Measurements from ENCODE around the gene MARCHF11.

MARCHF11 gene

DNA sequence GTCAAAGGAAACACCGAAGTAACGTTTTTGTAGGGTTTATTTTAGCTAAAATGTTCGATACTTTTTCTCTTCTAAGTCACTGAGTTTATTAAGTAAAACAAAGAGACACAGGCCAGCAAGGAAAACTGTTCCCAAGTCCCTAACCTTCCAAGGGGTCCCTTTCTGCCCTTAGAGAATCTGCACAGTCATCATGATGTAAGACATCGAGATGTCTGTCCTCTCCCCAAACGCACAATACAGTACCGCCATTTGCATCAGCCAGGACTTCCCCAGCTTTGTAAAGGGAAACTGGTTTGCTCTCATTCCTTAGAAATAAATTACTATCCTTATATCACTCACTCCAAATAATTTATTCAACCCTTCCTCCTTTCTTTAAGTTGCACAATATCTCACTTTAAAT lies 89.3 kb downstream of the MARCHF11 start:
- Mint-ChIP-seq H3K27me3 (no peaks in the 10 kb centered on the region), H3K4me1 (ENCODE audit: low read depth) (no peaks in the 10 kb centered on the region), H3K9me3 (no peaks in the 10 kb centered on the region), H3K4me3 (no peak overlapping the region), H3K27ac (no peak overlapping the region), H3K36me3 (ENCODE audit: low read depth) (no peaks in the 10 kb centered on the region)

DNA sequence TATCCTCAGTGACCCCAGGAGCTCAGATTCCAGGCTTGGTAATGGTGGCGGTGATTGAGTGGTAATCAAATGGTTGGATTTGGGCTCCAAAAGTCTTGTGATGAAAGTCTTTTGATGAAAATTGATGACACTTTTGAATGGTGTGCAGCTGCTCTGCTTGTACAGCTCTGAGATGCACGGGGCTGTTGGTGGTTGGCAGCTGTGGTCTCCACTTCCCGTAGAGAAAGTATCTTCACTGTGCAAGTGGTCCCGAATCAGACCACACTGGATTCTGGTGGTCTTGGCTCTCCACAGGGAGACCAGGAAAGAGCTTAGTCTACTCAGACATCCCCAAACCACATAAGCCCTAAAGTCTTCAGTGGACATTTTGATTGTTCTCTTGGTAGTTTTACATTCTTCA lies 96.6 kb downstream of the MARCHF11 start:
- H3K4me1 Mint-ChIP-seq (ENCODE audit: low read depth): no peaks in the 10 kb centered on the region
- no peak overlapping the region for H3K27ac Mint-ChIP-seq
- peaks cover 6% of the 10 kb centered on the region for H3K9me3 Mint-ChIP-seq
- no peaks in the 10 kb centered on the region for H3K36me3 Mint-ChIP-seq (ENCODE audit: low read depth)
- no peak overlapping the region for H3K4me3 Mint-ChIP-seq
- H3K27me3 Mint-ChIP-seq: peaks cover 3% of the 10 kb centered on the region

DNA sequence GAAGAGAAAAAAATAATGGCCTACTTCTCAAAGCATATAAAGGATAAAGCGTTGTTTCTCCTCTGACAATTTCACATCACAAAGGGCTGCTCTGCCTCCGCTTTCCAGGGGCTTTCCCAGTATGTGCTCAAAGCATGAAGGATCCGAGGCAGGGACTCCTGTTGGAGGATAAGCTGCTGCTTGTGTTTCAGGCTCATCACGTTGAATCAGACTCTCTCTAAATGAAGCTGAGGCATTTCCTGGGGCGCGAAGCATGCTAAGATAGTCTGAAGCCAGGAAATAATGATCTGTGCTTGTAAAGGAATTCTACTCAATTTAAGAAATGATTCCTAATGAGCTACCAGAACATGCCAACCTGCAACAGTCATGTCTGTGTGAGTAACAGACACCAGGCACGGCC lies 97.5 kb downstream of the MARCHF11 start:
- Mint-ChIP-seq H3K27me3 (peaks cover 3% of the 10 kb centered on the region), H3K27ac (no peak overlapping the region), H3K36me3 (ENCODE audit: low read depth) (no peaks in the 10 kb centered on the region), H3K4me3 (no peak overlapping the region), H3K4me1 (ENCODE audit: low read depth) (no peaks in the 10 kb centered on the region), H3K9me3 (peaks cover 6% of the 10 kb centered on the region)

DNA sequence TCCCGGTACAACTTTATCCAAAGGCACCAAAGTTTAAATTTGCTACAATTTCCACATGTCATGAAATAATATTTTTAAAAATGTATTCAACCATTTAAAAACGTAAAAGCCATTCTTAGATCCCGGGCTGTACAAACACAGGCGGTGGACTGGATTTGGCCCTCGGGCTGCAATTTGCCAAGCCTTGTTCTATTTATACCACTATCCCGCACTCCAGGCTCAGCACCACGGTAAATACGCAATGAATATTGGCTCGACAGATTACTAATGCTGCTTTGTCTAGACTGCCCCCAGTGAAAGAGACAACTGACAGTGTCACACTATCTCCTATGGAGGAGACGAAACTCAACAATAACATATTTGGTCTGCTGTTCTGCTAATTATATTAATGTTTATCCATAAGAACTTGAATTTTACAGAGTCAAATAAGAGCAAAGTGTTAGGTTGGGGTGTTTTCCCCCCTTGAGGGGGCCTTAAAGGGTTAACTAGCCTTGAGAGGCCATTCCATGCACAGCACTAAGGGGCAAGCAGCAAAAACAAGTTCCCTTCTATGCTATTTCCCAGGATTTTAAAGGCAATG lies 98.1 kb downstream of the MARCHF11 start:
- H3K27ac Mint-ChIP-seq: no peak overlapping the region
- no peaks in the 10 kb centered on the region for H3K4me1 Mint-ChIP-seq (ENCODE audit: low read depth)
- no peak overlapping the region for H3K4me3 Mint-ChIP-seq
- H3K27me3 Mint-ChIP-seq: peaks cover 3% of the 10 kb centered on the region
- H3K36me3 Mint-ChIP-seq (ENCODE audit: low read depth): no peaks in the 10 kb centered on the region
- H3K9me3 Mint-ChIP-seq: peaks cover 6% of the 10 kb centered on the region

DNA sequence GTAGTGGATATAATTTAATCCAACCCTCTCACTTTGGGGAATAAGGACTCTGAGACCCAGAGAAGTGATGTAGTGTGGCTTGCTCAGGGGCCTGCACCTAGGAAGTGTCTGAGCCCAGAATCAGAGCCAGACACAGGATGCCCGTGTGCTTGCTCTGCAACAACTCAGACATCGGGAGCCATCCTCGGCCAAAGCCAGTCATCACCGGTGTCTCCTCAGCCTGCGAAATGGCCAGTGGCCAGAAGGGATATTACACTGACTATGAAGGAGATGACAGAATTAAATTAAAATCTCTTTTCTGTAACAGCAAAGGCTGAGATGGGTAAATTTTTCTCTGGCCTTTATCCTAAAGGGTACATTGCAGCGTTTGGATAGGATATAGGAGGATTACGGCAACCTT lies 102.9 kb downstream of the MARCHF11 start:
- Mint-ChIP-seq H3K4me1 (ENCODE audit: low read depth) (no peaks in the 10 kb centered on the region), H3K4me3 (no peak overlapping the region), H3K9me3 (peaks cover 6% of the 10 kb centered on the region), H3K36me3 (ENCODE audit: low read depth) (no peaks in the 10 kb centered on the region), H3K27me3 (peaks cover 3% of the 10 kb centered on the region), H3K27ac (no peak overlapping the region)

DNA sequence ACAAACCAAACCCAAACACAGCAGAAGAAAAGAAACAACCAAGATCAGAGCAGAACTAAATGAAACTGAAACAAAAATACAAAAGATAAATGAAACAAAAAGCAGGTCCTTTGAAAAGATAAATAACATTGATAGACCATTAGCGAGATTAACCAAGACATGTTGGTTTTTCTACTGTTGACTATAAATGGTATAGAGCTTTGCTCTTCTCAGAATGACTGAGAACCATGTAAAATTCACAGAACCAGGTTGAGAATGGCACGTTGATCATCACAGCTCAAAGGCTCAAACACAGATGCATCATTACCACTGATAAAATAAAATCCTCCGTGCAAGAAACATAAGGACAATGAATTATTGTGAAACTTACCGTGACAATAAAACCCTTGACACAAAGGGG lies 105.2 kb downstream of the MARCHF11 start:
- Mint-ChIP-seq H3K27ac (no peak overlapping the region), H3K36me3 (ENCODE audit: low read depth) (no peaks in the 10 kb centered on the region), H3K4me1 (ENCODE audit: low read depth) (no peaks in the 10 kb centered on the region), H3K9me3 (peaks cover 4% of the 10 kb centered on the region), H3K4me3 (no peak overlapping the region), H3K27me3 (peaks cover 3% of the 10 kb centered on the region)

DNA sequence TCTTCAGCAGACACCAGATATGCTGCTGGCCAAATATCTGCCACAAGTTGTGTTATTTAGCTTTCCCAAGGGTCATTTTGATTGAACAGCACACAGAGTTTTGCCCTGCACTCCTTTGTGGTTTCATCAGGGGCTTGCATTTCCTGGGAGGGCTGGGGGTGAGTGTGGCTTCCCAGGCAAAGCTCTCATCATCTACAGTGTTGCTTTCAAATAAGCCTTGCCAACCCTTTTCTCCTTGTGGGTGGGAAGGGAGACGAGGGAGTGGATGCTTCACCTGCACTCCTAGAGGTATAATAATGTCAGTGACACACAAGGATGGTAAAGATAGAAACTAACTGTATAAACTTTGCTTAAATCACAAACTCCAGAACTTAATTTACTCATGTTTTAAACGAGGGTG lies 107.0 kb downstream of the MARCHF11 start:
- Mint-ChIP-seq H3K27ac (no peak overlapping the region), H3K36me3 (ENCODE audit: low read depth) (no peaks in the 10 kb centered on the region), H3K27me3 (no peaks in the 10 kb centered on the region), H3K4me1 (ENCODE audit: low read depth) (no peaks in the 10 kb centered on the region), H3K4me3 (no peak overlapping the region), H3K9me3 (peaks cover 4% of the 10 kb centered on the region)

DNA sequence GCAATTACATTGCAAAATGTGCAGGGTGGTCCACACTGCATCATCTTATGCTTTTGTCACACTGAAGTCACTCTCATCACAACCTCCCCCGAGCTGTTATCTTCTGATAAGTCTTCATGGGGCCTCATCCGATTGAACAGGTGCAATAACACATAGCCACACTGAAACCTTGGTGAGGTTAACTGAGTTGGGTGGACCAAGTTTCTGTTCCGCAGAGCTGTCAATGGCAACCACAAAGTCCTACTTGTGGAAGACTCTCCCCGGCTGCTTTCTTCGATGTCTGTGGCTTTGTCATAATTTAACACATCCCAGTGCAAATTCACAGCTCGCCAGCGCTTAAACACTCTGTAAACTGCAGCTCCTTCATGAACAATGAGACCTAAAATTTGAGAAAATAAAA lies 112.2 kb downstream of the MARCHF11 start:
- Mint-ChIP-seq H3K4me3 (no peak overlapping the region), H3K27ac (no peak overlapping the region), H3K36me3 (ENCODE audit: low read depth) (no peaks in the 10 kb centered on the region)

DNA sequence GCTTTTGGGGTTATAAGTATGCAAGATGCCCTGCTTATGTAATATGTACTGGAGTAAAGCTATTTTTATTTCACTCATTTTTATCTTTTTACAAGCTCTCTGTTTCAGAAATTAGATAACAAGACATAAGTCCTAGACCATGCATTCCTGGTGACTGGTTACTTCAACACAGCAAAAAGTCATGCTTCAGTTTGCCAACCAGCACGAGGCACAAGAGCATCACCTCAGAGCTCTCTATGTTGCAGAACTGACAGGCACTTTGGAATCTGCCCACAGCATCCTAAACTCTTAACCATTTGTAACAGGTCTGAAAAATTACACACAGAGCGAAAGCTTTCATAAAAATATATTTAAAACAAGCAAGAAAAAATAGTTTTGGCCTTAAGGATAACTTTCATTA lies 112.8 kb downstream of the MARCHF11 start:
- Mint-ChIP-seq H3K36me3 (ENCODE audit: low read depth) (no peaks in the 10 kb centered on the region), H3K27ac (no peak overlapping the region), H3K9me3 (peaks cover 4% of the 10 kb centered on the region), H3K4me1 (ENCODE audit: low read depth) (no peaks in the 10 kb centered on the region), H3K4me3 (no peak overlapping the region), H3K27me3 (no peaks in the 10 kb centered on the region)

More for the DNA sequence above, 112.2 kb downstream of the MARCHF11 start:
- H3K9me3 Mint-ChIP-seq: peaks cover 4% of the 10 kb centered on the region
- H3K27me3 Mint-ChIP-seq: no peaks in the 10 kb centered on the region
- no peaks in the 10 kb centered on the region for H3K4me1 Mint-ChIP-seq (ENCODE audit: low read depth)

DNA sequence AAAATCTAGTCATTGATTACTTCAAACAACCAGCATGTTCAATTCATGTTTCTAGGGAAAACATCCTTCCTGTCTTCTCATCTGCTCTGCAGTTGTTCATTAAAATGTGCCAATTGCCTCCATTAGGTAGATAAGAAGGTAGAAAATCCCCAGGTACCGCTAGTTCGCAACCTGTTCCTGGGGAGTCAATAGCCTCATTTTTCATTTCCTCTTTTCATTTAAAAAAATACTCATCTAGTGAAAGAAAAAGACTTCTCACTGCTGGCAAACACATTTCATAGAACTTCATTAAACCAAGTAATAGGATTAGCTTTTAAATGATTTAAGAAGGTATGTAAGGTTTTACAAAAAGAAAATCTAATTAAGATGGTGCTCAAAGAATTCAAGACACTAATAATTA lies 113.3 kb downstream of the MARCHF11 start:
- Mint-ChIP-seq H3K27ac (no peak overlapping the region), H3K36me3 (ENCODE audit: low read depth) (no peaks in the 10 kb centered on the region), H3K27me3 (no peaks in the 10 kb centered on the region), H3K4me1 (ENCODE audit: low read depth) (no peaks in the 10 kb centered on the region), H3K9me3 (peaks cover 4% of the 10 kb centered on the region), H3K4me3 (no peak overlapping the region)

DNA sequence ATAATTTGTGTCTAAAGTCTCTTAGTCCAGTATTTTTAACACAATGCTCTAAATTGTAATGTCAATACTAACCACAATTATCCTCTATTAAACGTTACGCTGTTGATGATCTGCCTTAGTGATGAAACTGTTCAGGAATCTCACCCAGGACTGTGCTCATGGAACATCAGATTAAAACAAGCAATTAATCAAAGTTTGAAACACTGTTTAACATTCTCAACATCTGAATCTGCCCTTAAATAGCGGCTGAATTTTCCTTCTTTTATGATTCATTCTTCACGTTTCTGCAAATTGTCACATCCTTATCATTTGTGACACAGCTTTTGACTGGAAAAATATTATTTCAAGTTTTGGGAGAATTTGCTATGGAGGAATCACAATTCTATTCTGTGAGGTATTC lies 113.8 kb downstream of the MARCHF11 start:
- Mint-ChIP-seq H3K27me3 (no peaks in the 10 kb centered on the region), H3K27ac (no peak overlapping the region), H3K9me3 (peaks cover 7% of the 10 kb centered on the region), H3K4me1 (ENCODE audit: low read depth) (no peaks in the 10 kb centered on the region), H3K36me3 (ENCODE audit: low read depth) (no peaks in the 10 kb centered on the region), H3K4me3 (no peak overlapping the region)

DNA sequence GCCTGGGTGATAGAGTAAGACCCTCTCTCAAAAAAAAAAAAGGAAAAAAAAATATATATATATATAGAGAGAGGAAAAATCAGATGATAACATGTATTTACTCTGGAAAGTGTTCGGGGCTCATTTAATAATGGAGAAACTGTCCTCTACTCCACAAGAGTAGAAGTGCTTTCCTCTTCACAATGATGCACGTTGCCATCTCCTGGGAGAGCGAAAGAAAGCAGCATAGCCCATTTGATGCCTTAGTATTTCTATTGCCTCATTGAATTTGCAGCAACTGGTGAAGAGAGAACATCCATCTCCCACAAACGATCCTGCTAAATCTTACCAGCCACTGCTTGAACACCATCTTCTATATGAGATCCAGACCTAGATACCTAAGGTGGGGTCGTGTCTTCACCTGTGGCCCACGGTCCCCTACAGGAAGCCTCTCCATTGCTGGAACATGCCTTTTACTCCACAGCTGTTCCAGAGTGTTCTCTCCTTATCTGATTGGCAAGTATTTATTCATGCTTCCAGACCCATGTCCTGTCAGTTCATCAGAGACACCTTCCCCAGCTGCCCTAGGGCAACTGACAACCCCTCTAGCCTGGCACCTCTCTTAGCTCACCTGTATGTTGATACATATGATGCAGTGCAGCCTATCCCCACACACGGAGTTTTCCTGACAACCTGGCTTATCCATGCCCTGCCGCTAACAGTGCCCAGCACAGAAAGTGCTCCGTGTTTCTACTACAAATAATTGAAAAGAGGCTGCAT lies 115.3 kb downstream of the MARCHF11 start:
- H3K4me1 Mint-ChIP-seq (ENCODE audit: low read depth): no peaks in the 10 kb centered on the region
- H3K36me3 Mint-ChIP-seq (ENCODE audit: low read depth): no peaks in the 10 kb centered on the region
- peaks cover 8% of the 10 kb centered on the region for H3K9me3 Mint-ChIP-seq
- H3K27me3 Mint-ChIP-seq: no peaks in the 10 kb centered on the region
- H3K27ac Mint-ChIP-seq: no peak overlapping the region
- H3K4me3 Mint-ChIP-seq: no peak overlapping the region

DNA sequence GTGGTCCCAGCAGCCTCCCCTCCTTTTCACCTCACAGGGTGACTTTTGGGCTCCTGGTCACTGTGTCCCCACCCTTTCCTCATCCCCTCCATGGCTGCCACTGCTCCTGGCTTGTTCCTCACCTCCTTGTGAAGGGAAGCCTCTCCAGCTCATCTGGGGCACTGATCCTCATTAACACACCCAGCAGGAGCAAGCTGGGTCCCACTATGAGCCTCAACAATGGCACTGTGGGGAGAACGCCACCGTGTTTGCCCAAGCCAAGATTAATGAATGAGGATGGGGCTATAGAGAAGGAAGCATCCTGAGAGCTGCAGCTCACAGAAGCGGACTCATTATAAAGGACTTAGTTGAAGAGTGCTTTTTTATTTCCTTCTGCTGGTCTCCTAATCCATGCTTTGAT lies 118.4 kb downstream of the MARCHF11 start:
- Mint-ChIP-seq H3K4me1 (ENCODE audit: low read depth) (no peaks in the 10 kb centered on the region), H3K27me3 (no peaks in the 10 kb centered on the region), H3K4me3 (no peak overlapping the region), H3K27ac (no peak overlapping the region), H3K9me3 (peaks cover 8% of the 10 kb centered on the region), H3K36me3 (ENCODE audit: low read depth) (no peaks in the 10 kb centered on the region)

DNA sequence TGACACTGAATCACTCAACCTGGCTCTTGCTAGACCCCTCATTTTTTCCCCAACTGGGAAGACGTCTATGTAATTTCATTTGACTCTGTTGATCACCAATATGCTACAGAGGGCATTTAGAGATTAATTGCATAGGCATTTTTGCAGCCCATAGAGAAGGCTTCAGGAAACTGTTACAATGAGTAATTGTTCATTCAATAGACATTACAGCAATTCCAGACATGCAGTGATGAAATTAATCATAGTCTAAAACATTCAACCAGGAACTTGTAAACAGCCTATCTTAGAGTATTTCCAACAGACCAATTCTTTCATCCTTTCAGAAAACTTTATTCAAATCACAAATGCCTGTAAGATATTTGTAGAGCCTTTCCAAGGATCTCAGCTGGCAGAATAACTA lies 122.3 kb downstream of the MARCHF11 start:
- Mint-ChIP-seq H3K4me1 (ENCODE audit: low read depth) (no peaks in the 10 kb centered on the region), H3K4me3 (no peak overlapping the region), H3K9me3 (peaks cover 8% of the 10 kb centered on the region), H3K36me3 (ENCODE audit: low read depth) (no peaks in the 10 kb centered on the region), H3K27me3 (no peaks in the 10 kb centered on the region), H3K27ac (no peak overlapping the region)

DNA sequence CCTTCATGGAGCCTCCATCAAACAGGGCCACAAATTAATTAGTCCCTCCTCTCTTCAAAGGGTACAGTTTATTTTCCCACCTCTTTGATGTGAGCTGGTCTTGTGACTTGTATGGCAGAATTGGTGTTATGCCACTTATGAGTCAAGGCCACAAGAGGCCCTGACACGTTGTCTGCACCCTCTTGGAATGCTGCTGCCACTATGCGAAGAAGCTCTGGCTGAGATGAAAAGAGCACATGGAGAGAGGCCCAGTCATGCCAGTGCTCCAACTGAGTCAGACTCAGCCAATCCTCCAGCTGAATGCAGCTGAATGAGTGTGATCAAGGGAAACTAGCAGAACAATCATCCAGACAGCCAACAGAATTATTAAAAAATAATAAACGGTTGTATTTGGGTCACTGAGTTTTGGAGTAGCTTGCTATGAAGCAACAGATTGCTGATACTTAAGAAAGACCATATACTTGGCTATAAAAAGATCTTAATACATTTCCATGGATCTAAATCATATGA lies 128.3 kb downstream of the MARCHF11 start:
- H3K36me3 Mint-ChIP-seq (ENCODE audit: low read depth): no peaks in the 10 kb centered on the region
- H3K27ac Mint-ChIP-seq: no peak overlapping the region
- no peaks in the 10 kb centered on the region for H3K27me3 Mint-ChIP-seq
- no peaks in the 10 kb centered on the region for H3K4me1 Mint-ChIP-seq (ENCODE audit: low read depth)
- no peaks in the 10 kb centered on the region for H3K9me3 Mint-ChIP-seq
- no peak overlapping the region for H3K4me3 Mint-ChIP-seq

DNA sequence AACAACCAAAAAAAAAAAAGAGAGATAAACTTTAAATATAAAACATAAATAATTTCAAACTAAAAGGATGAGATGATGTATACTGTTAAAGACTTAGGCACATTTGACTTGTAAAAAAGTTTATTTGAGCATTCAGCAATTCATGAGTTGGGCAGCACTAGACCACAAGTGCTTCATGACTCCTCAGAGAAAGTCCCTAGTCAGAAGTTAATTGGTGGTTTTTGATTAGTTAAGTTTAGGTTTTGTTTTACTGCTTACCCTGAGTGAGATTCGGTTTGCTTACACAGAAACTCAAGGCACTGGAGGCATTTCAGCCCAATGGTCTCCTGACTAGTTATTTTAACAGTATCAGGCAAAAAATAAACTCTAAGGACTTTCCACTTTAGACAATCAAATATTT lies 129.2 kb downstream of the MARCHF11 start:
- Mint-ChIP-seq H3K4me1 (ENCODE audit: low read depth) (no peaks in the 10 kb centered on the region), H3K4me3 (no peak overlapping the region), H3K9me3 (no peaks in the 10 kb centered on the region), H3K27ac (no peak overlapping the region), H3K36me3 (ENCODE audit: low read depth) (no peaks in the 10 kb centered on the region), H3K27me3 (no peaks in the 10 kb centered on the region)
